Heart left ventricle (tissue), 13 donors: ENCODE results near the gene TNFRSF8.

Experiments used
- POLR2A ChIP-seq, 2 donors: fragments of 450-650 bp; IDR thresholded peaks; one replicate each; pipeline ENCODE4 v1.6.1; 2017; ENCODE audit warnings: antibody characterized with exemption in 2 of 2, mild to moderate bottlenecking in 2 of 2, moderate library complexity in 2 of 2
- TF ChIP-seq, protein P1 (sequence below), 12 donors: fragments of 200-600 bp; sonication (generic) in 4 of 12; IDR thresholded peaks; one replicate each; pipeline versions ENCODE4 v1.5.0 to v1.8.0; 2018 to 2022; ENCODE audit warnings: antibody characterized with exemption in 12 of 12, mild to moderate bottlenecking in 5 of 12
- donor health status: ischemic (EF 13 %, LVEDD 7.1; RV severe dilation, severe dysfunction).
- donor health status: DM: no; HTN: yes; CAD: no.
- donor health status: DM: no; HTN: no; CAD: no.
- donor health status: ischemic (EF 25% LVEDD 6.9; RV normal size, moderate dysfunction).
- donor health status: ischemic (EF 25% LVEDD 5.7; RV mildly dilated, moderate dysfunction).
- donor health status: ischemic (EF 35%, LVEDD 5.7; RV mildly dilated, moderate dysfunction).
- donor health status: nonischemic (EF 11% LVEDD 7.7; RV severe dilation, severe dysfunction).
- donor health status: DM: yes; HTN: yes; CAD: no.
- donor health status: PGD.
- donor health status: ischemic (EF 29% LVEDD 5.4; RV normal size, mild dysfunction).
- donor health status: nonischemic (EF 23%, LVEDD 6.1; RV moderate dilation, normal function).

GRCh38 chr1:12038356-12039163, 24.5 kb upstream of the TNFRSF8 start:
- TF ChIP-seq, protein P1, sequence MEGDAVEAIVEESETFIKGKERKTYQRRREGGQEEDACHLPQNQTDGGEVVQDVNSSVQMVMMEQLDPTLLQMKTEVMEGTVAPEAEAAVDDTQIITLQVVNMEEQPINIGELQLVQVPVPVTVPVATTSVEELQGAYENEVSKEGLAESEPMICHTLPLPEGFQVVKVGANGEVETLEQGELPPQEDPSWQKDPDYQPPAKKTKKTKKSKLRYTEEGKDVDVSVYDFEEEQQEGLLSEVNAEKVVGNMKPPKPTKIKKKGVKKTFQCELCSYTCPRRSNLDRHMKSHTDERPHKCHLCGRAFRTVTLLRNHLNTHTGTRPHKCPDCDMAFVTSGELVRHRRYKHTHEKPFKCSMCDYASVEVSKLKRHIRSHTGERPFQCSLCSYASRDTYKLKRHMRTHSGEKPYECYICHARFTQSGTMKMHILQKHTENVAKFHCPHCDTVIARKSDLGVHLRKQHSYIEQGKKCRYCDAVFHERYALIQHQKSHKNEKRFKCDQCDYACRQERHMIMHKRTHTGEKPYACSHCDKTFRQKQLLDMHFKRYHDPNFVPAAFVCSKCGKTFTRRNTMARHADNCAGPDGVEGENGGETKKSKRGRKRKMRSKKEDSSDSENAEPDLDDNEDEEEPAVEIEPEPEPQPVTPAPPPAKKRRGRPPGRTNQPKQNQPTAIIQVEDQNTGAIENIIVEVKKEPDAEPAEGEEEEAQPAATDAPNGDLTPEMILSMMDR (IDR thresholded peaks at IDR 0.05), result no peak
- no peak for TF ChIP-seq POLR2A (IDR thresholded peaks at IDR 0.05)
